ENCODE data around the gene JAKMIP2.
"Not testable (repeated sequence)": the region's sequence is repeated elsewhere in the genome, so short reads cannot be mapped to it uniquely, and the experiment has no call there.

Gene JAKMIP2

GRCh38 chr5:147555176-147555575 is 227.4 kb downstream of the JAKMIP2 start:
- Histone ChIP-seq H3K27me3 (ENCODE audit: control insufficient read depth, insufficient read depth, low read length) (no peaks in the 10 kb centered on the region), H3K9me3 (ENCODE audit: control insufficient read depth, insufficient read depth, low read length) (no peaks in the 10 kb centered on the region), H3K4me3 (ENCODE audit: low read depth, low read length) (no peak overlapping the region), H3K27ac (ENCODE audit: low read depth, low read length) (no peak overlapping the region), H3K9ac (ENCODE audit: low read depth, low read length) (no peak overlapping the region), H3K36me3 (ENCODE audit: control insufficient read depth, insufficient read depth, low read length) (no peaks in the 10 kb centered on the region), H3K4me1 (ENCODE audit: control insufficient read depth, insufficient read depth, low read length) (peaks cover 34% of the 10 kb centered on the region)

- H3K4me3 ChIP-seq (ENCODE audit: low read depth, low read length), result no peak overlapping the region
- peaks cover 34% of the 10 kb centered on the region for H3K4me1 ChIP-seq (ENCODE audit: control insufficient read depth, insufficient read depth, low read length)
- H3K27ac ChIP-seq (ENCODE audit: low read depth, low read length), result no peak overlapping the region
- no peaks in the 10 kb centered on the region for H3K36me3 ChIP-seq (ENCODE audit: control insufficient read depth, insufficient read depth, low read length)
- no peak overlapping the region for H3K9ac ChIP-seq (ENCODE audit: low read depth, low read length)
- H3K27me3 ChIP-seq (ENCODE audit: control insufficient read depth, insufficient read depth, low read length), result no peaks in the 10 kb centered on the region
- no peaks in the 10 kb centered on the region for H3K9me3 ChIP-seq (ENCODE audit: control insufficient read depth, insufficient read depth, low read length)
These were observed 228.2 kb downstream of the JAKMIP2 start for GRCh38 chr5:147554261-147554817.

GRCh38 chr5:147553817-147554216 is 228.7 kb downstream of the JAKMIP2 start:
- H3K9ac ChIP-seq (ENCODE audit: low read depth, low read length); H3K27ac ChIP-seq (ENCODE audit: low read depth, low read length); H3K27me3 ChIP-seq (ENCODE audit: control insufficient read depth, insufficient read depth, low read length); H3K4me3 ChIP-seq (ENCODE audit: low read depth, low read length); H3K9me3 ChIP-seq (ENCODE audit: control insufficient read depth, insufficient read depth, low read length); H3K36me3 ChIP-seq (ENCODE audit: control insufficient read depth, insufficient read depth, low read length): not testable (repeated sequence)
- H3K4me1 ChIP-seq (ENCODE audit: control insufficient read depth, insufficient read depth, low read length), result peaks cover 31% of the 10 kb centered on the region

- no peak overlapping the region for H3K27ac ChIP-seq (ENCODE audit: low read depth, low read length)
These were observed 229.6 kb downstream of the JAKMIP2 start for GRCh38 chr5:147552897-147553296.

GRCh38 chr5:147551677-147552076 is 230.9 kb downstream of the JAKMIP2 start:
- no peaks in the 10 kb centered on the region for H3K9me3 ChIP-seq (ENCODE audit: control insufficient read depth, insufficient read depth, low read length)
- H3K4me1 ChIP-seq (ENCODE audit: control insufficient read depth, insufficient read depth, low read length), result peaks cover 14% of the 10 kb centered on the region; the same call in 1 of the 2 replicates
- H3K27ac ChIP-seq (ENCODE audit: low read depth, low read length), result no peak overlapping the region
- no peaks in the 10 kb centered on the region for H3K27me3 ChIP-seq (ENCODE audit: control insufficient read depth, insufficient read depth, low read length)
- H3K9ac ChIP-seq (ENCODE audit: low read depth, low read length), result no peak overlapping the region
- no peak overlapping the region for H3K4me3 ChIP-seq (ENCODE audit: low read depth, low read length)
- H3K36me3 ChIP-seq (ENCODE audit: control insufficient read depth, insufficient read depth, low read length), result no peaks in the 10 kb centered on the region

More at GRCh38 chr5:147552897-147553296, 229.6 kb downstream of the JAKMIP2 start:
- Histone ChIP-seq H3K9me3 (ENCODE audit: control insufficient read depth, insufficient read depth, low read length) (no peaks in the 10 kb centered on the region), H3K36me3 (ENCODE audit: control insufficient read depth, insufficient read depth, low read length) (no peaks in the 10 kb centered on the region), H3K4me1 (ENCODE audit: control insufficient read depth, insufficient read depth, low read length) (peaks cover 22% of the 10 kb centered on the region), H3K4me3 (ENCODE audit: low read depth, low read length) (no peak overlapping the region), H3K27me3 (ENCODE audit: control insufficient read depth, insufficient read depth, low read length) (no peaks in the 10 kb centered on the region), H3K9ac (ENCODE audit: low read depth, low read length) (no peak overlapping the region)

GRCh38 chr5:147547730-147548129 is 234.8 kb downstream of the JAKMIP2 start:
- Histone ChIP-seq H3K27ac (ENCODE audit: low read depth, low read length) (no peak overlapping the region), H3K9ac (ENCODE audit: low read depth, low read length) (no peak overlapping the region)

GRCh38 chr5:147544556-147544955 is 238.0 kb downstream of the JAKMIP2 start:
- Histone ChIP-seq H3K9me3 (ENCODE audit: control insufficient read depth, insufficient read depth, low read length) (no peaks in the 10 kb centered on the region), H3K27me3 (ENCODE audit: control insufficient read depth, insufficient read depth, low read length) (no peaks in the 10 kb centered on the region), H3K9ac (ENCODE audit: low read depth, low read length) (no peak overlapping the region), H3K27ac (ENCODE audit: low read depth, low read length) (no peak overlapping the region), H3K36me3 (ENCODE audit: control insufficient read depth, insufficient read depth, low read length) (no peaks in the 10 kb centered on the region), H3K4me3 (ENCODE audit: low read depth, low read length) (no peak overlapping the region), H3K4me1 (ENCODE audit: control insufficient read depth, insufficient read depth, low read length) (no peaks in the 10 kb centered on the region)

More at GRCh38 chr5:147547730-147548129, 234.8 kb downstream of the JAKMIP2 start:
- Histone ChIP-seq H3K9me3 (ENCODE audit: control insufficient read depth, insufficient read depth, low read length) (no peaks in the 10 kb centered on the region), H3K27me3 (ENCODE audit: control insufficient read depth, insufficient read depth, low read length) (no peaks in the 10 kb centered on the region), H3K36me3 (ENCODE audit: control insufficient read depth, insufficient read depth, low read length) (no peaks in the 10 kb centered on the region), H3K4me1 (ENCODE audit: control insufficient read depth, insufficient read depth, low read length) (no peaks in the 10 kb centered on the region), H3K4me3 (ENCODE audit: low read depth, low read length) (no peak overlapping the region)

- no peaks in the 10 kb centered on the region for H3K9me3 ChIP-seq (ENCODE audit: control insufficient read depth, insufficient read depth, low read length)
- no peaks in the 10 kb centered on the region for H3K36me3 ChIP-seq (ENCODE audit: control insufficient read depth, insufficient read depth, low read length)
- H3K27ac ChIP-seq (ENCODE audit: low read depth, low read length), result no peak overlapping the region
- H3K27me3 ChIP-seq (ENCODE audit: control insufficient read depth, insufficient read depth, low read length), result no peaks in the 10 kb centered on the region
- no peaks in the 10 kb centered on the region for H3K4me1 ChIP-seq (ENCODE audit: control insufficient read depth, insufficient read depth, low read length)
- H3K4me3 ChIP-seq (ENCODE audit: low read depth, low read length), result no peak overlapping the region
- H3K9ac ChIP-seq (ENCODE audit: low read depth, low read length), result no peak overlapping the region
These were observed 243.5 kb downstream of the JAKMIP2 start for GRCh38 chr5:147539053-147539452.

- no peaks in the 10 kb centered on the region for H3K36me3 ChIP-seq (ENCODE audit: control insufficient read depth, insufficient read depth, low read length)
- H3K27me3 ChIP-seq (ENCODE audit: control insufficient read depth, insufficient read depth, low read length), result no peaks in the 10 kb centered on the region
- H3K9me3 ChIP-seq (ENCODE audit: control insufficient read depth, insufficient read depth, low read length), result no peaks in the 10 kb centered on the region
- no peaks in the 10 kb centered on the region for H3K4me1 ChIP-seq (ENCODE audit: control insufficient read depth, insufficient read depth, low read length)
- no peak overlapping the region for H3K4me3 ChIP-seq (ENCODE audit: low read depth, low read length)
- no peak overlapping the region for H3K9ac ChIP-seq (ENCODE audit: low read depth, low read length)
- no peak overlapping the region for H3K27ac ChIP-seq (ENCODE audit: low read depth, low read length)
These were observed 244.3 kb downstream of the JAKMIP2 start for GRCh38 chr5:147538236-147538635.

Data from HUES48 (cell line).